Measurements from ENCODE around the gene MRPL21. TPM values are rescaled to one million over a fixed set of nuclear protein-coding genes. Genes with fewer than 3 reads are reported as not detected.

Gene MRPL21
- total and polyA plus RNA-seq, 2 experiments from 2014 or later = 22.6 to 122 TPM

GRCh38 chr11:68913188-68913587 is 9.6 kb upstream of the MRPL21 start:
- no peak overlapping the region for H3K27ac ChIP-seq
- H3K4me3 ChIP-seq = no peak overlapping the region
- no peak overlapping the region for H3K4me2 ChIP-seq (ENCODE audit: unreplicated experiment)
- no peaks in the 10 kb centered on the region for H4K20me1 ChIP-seq (ENCODE audit: insufficient read depth)
- in situ Hi-C loops (cut with MboI) = no loop called here
- H3K9ac ChIP-seq = no peak overlapping the region
- DNase-seq = no peak
- H3K9me3 ChIP-seq (ENCODE audit: low read depth) = no peaks in the 10 kb centered on the region
- H3K79me2 ChIP-seq (ENCODE audit: insufficient read depth) = 0 out of 2 replicates have a peak, but pooled peaks cover under 1% of the 10 kb centered on the region
- no peaks in the 10 kb centered on the region for H3K4me1 ChIP-seq (ENCODE audit: insufficient read depth)
- H2AFZ ChIP-seq = no peak overlapping the region
- H3K27me3 ChIP-seq (replicated peaks; ENCODE audit: insufficient read depth) = no peaks in the 10 kb centered on the region
- no peak for TF ChIP-seq EZH2phosphoT487 (IDR thresholded peaks at IDR 0.05; ENCODE audit: insufficient read depth, low read depth)
- no peak for TF ChIP-seq EZH2 (IDR thresholded peaks at IDR 0.05; ENCODE audit: insufficient read depth, poor library complexity, severe bottlenecking)
- H3F3A ChIP-seq (ENCODE audit: insufficient read depth) = no peaks in the 10 kb centered on the region
- 92 to 97% methylated on average over 5 of the region's 5 CpGs for WGBS, 2 experiments (ENCODE audit: low coverage in 1 of 2, low lambda C conversion rate in 2 of 2, missing lambda C conversion rate in 2 of 2)
- peaks cover 21% of the 10 kb centered on the region for H3K36me3 ChIP-seq (ENCODE audit: low read depth)
- no peaks in the 10 kb centered on the region for H3K9me2 ChIP-seq (ENCODE audit: insufficient read depth)

GRCh38 chr11:68912254-68912653 is 8.6 kb upstream of the MRPL21 start:
- peaks cover 14% of the 10 kb centered on the region; the same call in 1 of the 2 replicates for H3K36me3 ChIP-seq (ENCODE audit: low read depth)
- H3K79me2 ChIP-seq (ENCODE audit: insufficient read depth) = peaks cover 10% of the 10 kb centered on the region
- no peaks in the 10 kb centered on the region for H4K20me1 ChIP-seq (ENCODE audit: insufficient read depth)
- H3K4me1 ChIP-seq (ENCODE audit: insufficient read depth) = no peaks in the 10 kb centered on the region
- in situ Hi-C loops (cut with MboI) = no loop called here
- no peaks in the 10 kb centered on the region for H3K27me3 ChIP-seq (replicated peaks; ENCODE audit: insufficient read depth)
- H3K27ac ChIP-seq = no peak overlapping the region
- no peak for TF ChIP-seq EZH2 (IDR thresholded peaks at IDR 0.05; ENCODE audit: insufficient read depth, poor library complexity, severe bottlenecking)
- TF ChIP-seq EZH2phosphoT487 (IDR thresholded peaks at IDR 0.05; ENCODE audit: insufficient read depth, low read depth) = no peak
- H3K4me3 ChIP-seq = no peak overlapping the region
- H3K9me3 ChIP-seq (ENCODE audit: low read depth) = no peaks in the 10 kb centered on the region
- 94 to 96% methylated on average over 5 of the region's 5 CpGs for WGBS, 2 experiments (ENCODE audit: low coverage in 1 of 2, low lambda C conversion rate in 2 of 2, missing lambda C conversion rate in 2 of 2)
- H2AFZ ChIP-seq = no peak overlapping the region
- peak; percentile 38 for DNase-seq
- no peaks in the 10 kb centered on the region for H3K9me2 ChIP-seq (ENCODE audit: insufficient read depth)
- no peaks in the 10 kb centered on the region for H3F3A ChIP-seq (ENCODE audit: insufficient read depth)
- H3K4me2 ChIP-seq (ENCODE audit: unreplicated experiment) = no peak overlapping the region
- no peak overlapping the region for H3K9ac ChIP-seq

- Histone ChIP-seq H3F3A (ENCODE audit: insufficient read depth) (no peaks in the 10 kb centered on the region), H3K9me3 (ENCODE audit: low read depth) (no peaks in the 10 kb centered on the region), H3K4me1 (ENCODE audit: insufficient read depth) (no peaks in the 10 kb centered on the region), H3K27ac (no peak overlapping the region), H3K36me3 (ENCODE audit: low read depth) (peaks cover 14% of the 10 kb centered on the region; the same call in 1 of the 2 replicates), H2AFZ (no peak overlapping the region), H3K4me2 (ENCODE audit: unreplicated experiment) (no peak overlapping the region), H3K27me3 (replicated peaks; ENCODE audit: insufficient read depth) (no peaks in the 10 kb centered on the region), H3K9me2 (ENCODE audit: insufficient read depth) (no peaks in the 10 kb centered on the region), H3K9ac (no peak overlapping the region), H3K4me3 (no peak overlapping the region), H3K79me2 (ENCODE audit: insufficient read depth) (peaks cover 15% of the 10 kb centered on the region), H4K20me1 (ENCODE audit: insufficient read depth) (no peaks in the 10 kb centered on the region)
- 96 to 97% methylated on average over 16 of the region's 16 CpGs for WGBS, 2 experiments (ENCODE audit: low coverage in 1 of 2, low lambda C conversion rate in 2 of 2, missing lambda C conversion rate in 2 of 2)
- DNase-seq = no peak
- TF ChIP-seq EZH2 (IDR thresholded peaks at IDR 0.05; ENCODE audit: insufficient read depth, poor library complexity, severe bottlenecking) (no peak), EZH2phosphoT487 (IDR thresholded peaks at IDR 0.05; ENCODE audit: insufficient read depth, low read depth) (no peak)
- in situ Hi-C loops (cut with MboI) = no loop called here
Observed at GRCh38 chr11:68911731-68912130, 8.1 kb upstream of the MRPL21 start.

GRCh38 chr11:68910965-68911364 is 7.3 kb upstream of the MRPL21 start:
- no peak overlapping the region for H3K4me2 ChIP-seq (ENCODE audit: unreplicated experiment)
- no peak overlapping the region for H2AFZ ChIP-seq
- no peak overlapping the region for H3K9ac ChIP-seq
- H3K79me2 ChIP-seq (ENCODE audit: insufficient read depth) = peaks cover 21% of the 10 kb centered on the region
- no peaks in the 10 kb centered on the region for H3K27me3 ChIP-seq (replicated peaks; ENCODE audit: insufficient read depth)
- no peak overlapping the region for H3K4me3 ChIP-seq
- no peaks in the 10 kb centered on the region for H4K20me1 ChIP-seq (ENCODE audit: insufficient read depth)
- in situ Hi-C loops (cut with MboI) = no loop called here
- no peak overlapping the region for H3K27ac ChIP-seq
- no peaks in the 10 kb centered on the region for H3F3A ChIP-seq (ENCODE audit: insufficient read depth)
- no peaks in the 10 kb centered on the region for H3K9me2 ChIP-seq (ENCODE audit: insufficient read depth)
- 95 to 99% methylated on average over 8 of the region's 8 CpGs for WGBS, 2 experiments (ENCODE audit: low coverage in 1 of 2, low lambda C conversion rate in 2 of 2, missing lambda C conversion rate in 2 of 2)
- TF ChIP-seq EZH2 (IDR thresholded peaks at IDR 0.05; ENCODE audit: insufficient read depth, poor library complexity, severe bottlenecking) = no peak
- TF ChIP-seq EZH2phosphoT487 (IDR thresholded peaks at IDR 0.05; ENCODE audit: insufficient read depth, low read depth) = no peak
- DNase-seq = no peak
- no peaks in the 10 kb centered on the region for H3K9me3 ChIP-seq (ENCODE audit: low read depth)
- H3K4me1 ChIP-seq (ENCODE audit: insufficient read depth) = no peaks in the 10 kb centered on the region
- peaks cover 14% of the 10 kb centered on the region; the same call in 1 of the 2 replicates for H3K36me3 ChIP-seq (ENCODE audit: low read depth)

GRCh38 chr11:68908273-68908672 is 4.6 kb upstream of the MRPL21 start:
- Histone ChIP-seq H3K27me3 (replicated peaks; ENCODE audit: insufficient read depth) (no peaks in the 10 kb centered on the region), H3K4me3 (no peak overlapping the region), H3K9me3 (ENCODE audit: low read depth) (no peaks in the 10 kb centered on the region), H3K4me1 (ENCODE audit: insufficient read depth) (no peaks in the 10 kb centered on the region), H3K9me2 (ENCODE audit: insufficient read depth) (no peaks in the 10 kb centered on the region), H3K27ac (no peak overlapping the region), H3K79me2 (ENCODE audit: insufficient read depth) (peaks cover 46% of the 10 kb centered on the region), H3K4me2 (ENCODE audit: unreplicated experiment) (no peak overlapping the region), H3F3A (ENCODE audit: insufficient read depth) (0 out of 2 replicates have a peak, but pooled peaks cover 4% of the 10 kb centered on the region), H3K9ac (no peak overlapping the region), H4K20me1 (ENCODE audit: insufficient read depth) (no peaks in the 10 kb centered on the region), H2AFZ (no peak overlapping the region), H3K36me3 (ENCODE audit: low read depth) (peaks cover 14% of the 10 kb centered on the region; the same call in 1 of the 2 replicates)
- DNase-seq = no peak
- 95 to 97% methylated on average over 5 of the region's 5 CpGs for WGBS, 2 experiments (ENCODE audit: low coverage in 1 of 2, low lambda C conversion rate in 2 of 2, missing lambda C conversion rate in 2 of 2)
- in situ Hi-C loops (cut with MboI) = no loop called here
- no peak for TF ChIP-seq EZH2 (IDR thresholded peaks at IDR 0.05; ENCODE audit: insufficient read depth, poor library complexity, severe bottlenecking)
- TF ChIP-seq EZH2phosphoT487 (IDR thresholded peaks at IDR 0.05; ENCODE audit: insufficient read depth, low read depth) = no peak

Measured in GM23248 (cell line).